ENCODE measurements around the gene CST4.

CST4 gene

DNA sequence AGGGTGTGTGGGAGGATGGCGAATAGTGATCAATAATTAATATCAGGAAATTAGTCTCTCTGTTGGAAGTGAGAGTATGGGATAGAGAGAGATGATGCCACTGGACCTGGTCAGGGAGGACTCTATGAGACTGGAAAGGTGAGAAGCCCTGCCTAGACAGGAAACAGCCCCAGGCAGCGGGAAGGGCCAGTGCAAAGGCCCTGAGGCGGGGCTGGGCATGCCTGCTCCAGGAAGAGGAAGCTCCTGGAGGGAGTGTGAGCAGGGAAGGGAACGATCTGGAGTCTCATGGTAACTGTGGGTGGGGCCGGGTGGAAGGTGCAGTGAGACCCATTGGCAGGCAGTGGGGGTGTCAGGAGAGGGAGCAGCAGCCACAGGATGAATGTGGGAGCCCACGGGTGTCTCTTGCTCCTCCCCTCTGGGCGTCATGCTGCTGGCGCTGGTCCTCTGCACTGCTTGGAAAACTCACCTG is 49.3 kb downstream of the CST4 start (continued):
- TF ChIP-seq SP2 (tag by site-specific recombination; IDR thresholded peaks at IDR 0.05), result peak; percentile 37
- TF ChIP-seq FEZF1 (tag by site-specific recombination; IDR thresholded peaks at IDR 0.05), result no peak
- TF ChIP-seq ZNF341 (tag by site-specific recombination; IDR thresholded peaks at IDR 0.05; ENCODE audit: low read depth), result 0 out of 2 replicates have a peak, but pooled peaks have one; percentile 20
- TF ChIP-seq ZNF514 (tag by site-specific recombination; IDR thresholded peaks at IDR 0.05), result no peak
- TF ChIP-seq ZNF302 (tag by site-specific recombination; IDR thresholded peaks at IDR 0.05; ENCODE audit: low read depth), result no peak
- no peak for TF ChIP-seq ZNF211 (tag by site-specific recombination; IDR thresholded peaks at IDR 0.05; ENCODE audit: low read depth)

DNA sequence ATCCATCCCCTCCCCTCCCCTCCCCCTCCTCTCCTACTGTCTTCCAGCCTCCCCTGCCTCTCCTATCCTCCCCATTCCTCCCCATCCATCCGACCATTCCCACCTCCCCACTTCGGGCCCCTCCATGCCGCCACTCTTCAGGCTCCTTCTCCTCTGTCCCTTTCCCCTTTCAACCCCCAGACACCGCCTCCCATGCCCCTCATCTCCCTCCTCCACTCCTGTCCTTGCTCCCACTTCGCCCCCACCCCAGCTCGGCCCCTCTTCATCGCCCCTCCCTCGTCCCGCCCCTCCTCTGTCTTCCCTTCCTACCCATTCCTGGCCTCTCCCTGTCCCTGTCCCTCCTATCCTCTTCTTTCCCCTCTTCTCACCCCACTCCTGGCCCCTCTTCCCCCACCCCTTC is 50.5 kb downstream of the CST4 start:
- TF ChIP-seq ZNF138 (tag by site-specific recombination; IDR thresholded peaks at IDR 0.05; ENCODE audit: borderline replicate concordance) (no peak), ZNF426 (tag by site-specific recombination; IDR thresholded peaks at IDR 0.05) (no peak), ZSCAN30 (tag by site-specific recombination; IDR thresholded peaks at IDR 0.05) (no peak), ZNF473 (tag by site-specific recombination; IDR thresholded peaks at IDR 0.05) (no peak), ZNF23 (tag by site-specific recombination; IDR thresholded peaks at IDR 0.05; ENCODE audit: borderline replicate concordance) (no peak), ZNF335 (tag by site-specific recombination; conservative IDR thresholded peaks at IDR 0.05) (no peak), OSR2 (tag by site-specific recombination; IDR thresholded peaks at IDR 0.05) (no peak), MEIS1 (CRISPR knock-in tag; IDR thresholded peaks at IDR 0.05; ENCODE audit: borderline replicate concordance) (no peak), CTCF (tag by site-specific recombination; IDR thresholded peaks at IDR 0.05) (no peak), ZNF558 (tag by site-specific recombination; IDR thresholded peaks at IDR 0.05) (no peak), ZBTB26 (tag by site-specific recombination; optimal IDR thresholded peaks at IDR 0.05) (no peak), ZNF394 (tag by site-specific recombination; IDR thresholded peaks at IDR 0.05; ENCODE audit: borderline replicate concordance) (no peak), YY2 (tag by site-specific recombination; IDR thresholded peaks at IDR 0.05) (no peak), ZNF560 (tag by site-specific recombination; IDR thresholded peaks at IDR 0.05; ENCODE audit: borderline replicate concordance) (no peak)
- TF ChIP-seq, protein P1, sequence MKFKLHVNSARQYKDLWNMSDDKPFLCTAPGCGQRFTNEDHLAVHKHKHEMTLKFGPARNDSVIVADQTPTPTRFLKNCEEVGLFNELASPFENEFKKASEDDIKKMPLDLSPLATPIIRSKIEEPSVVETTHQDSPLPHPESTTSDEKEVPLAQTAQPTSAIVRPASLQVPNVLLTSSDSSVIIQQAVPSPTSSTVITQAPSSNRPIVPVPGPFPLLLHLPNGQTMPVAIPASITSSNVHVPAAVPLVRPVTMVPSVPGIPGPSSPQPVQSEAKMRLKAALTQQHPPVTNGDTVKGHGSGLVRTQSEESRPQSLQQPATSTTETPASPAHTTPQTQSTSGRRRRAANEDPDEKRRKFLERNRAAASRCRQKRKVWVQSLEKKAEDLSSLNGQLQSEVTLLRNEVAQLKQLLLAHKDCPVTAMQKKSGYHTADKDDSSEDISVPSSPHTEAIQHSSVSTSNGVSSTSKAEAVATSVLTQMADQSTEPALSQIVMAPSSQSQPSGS (tag by site-specific recombination; IDR thresholded peaks at IDR 0.05; ENCODE audit: low read depth), result no peak
- POLR2A ChIA-PET, result interaction anchor here (0.6 to 1.7 kb wide), 4 partner anchors 9 to 15 kb away, joined by 3 to 9 read pairs (median 4); no protein-coding TSS in a partner anchor
- CTCF ChIA-PET, result interaction anchor here (0.7 kb wide), 1 partner anchor 32 kb away, joined by 3 read pairs; no protein-coding TSS in a partner anchor
- Histone ChIP-seq H3K36me3 (ENCODE audit: control insufficient read depth in 2 of 2, insufficient read depth in 1 of 2, low read length in 2 of 2) (peaks cover 0 to 25% of the 10 kb centered on the region in 2 experiments; a peak in 1 of 3 replicates), H3K4me1 (ENCODE audit: control insufficient read depth, insufficient read depth, low read length) (peaks cover 2% of the 10 kb centered on the region; the same call in 1 of the 2 replicates), H3K27ac (ENCODE audit: extremely low read depth, low read depth, low read length) (no peak overlapping the region), H3K9me3 (ENCODE audit: control insufficient read depth, insufficient read depth, low read depth, low read length) (no peaks in the 10 kb centered on the region), H3K4me3 (ENCODE audit: low read depth, low read length) (no peak overlapping the region)

Measured in HEK293 (cell line).